HepG2 (cell line): ENCODE measurements around the gene THSD4. TPM values are rescaled to one million over a fixed set of nuclear protein-coding genes. Genes with fewer than 3 reads are reported as not detected.

Experiments
- ATAC-seq: fragments of 200-7000 bp; cut with Tn5 transposase; 3 replicates; pipeline ENCODE4 v1.9.1; 2020; ENCODE audit warnings: mild to moderate bottlenecking, moderate library complexity
- BruUV-seq: library from RNA; stranded (reverse); fragments of 400-500 nt; replicated peaks from 2 replicates; lab custom pipeline; 2021; lab: Mats Ljungman, UMichigan
- CTCF ChIA-PET: fragments of 300-600 bp; formaldehyde crosslinking; extraction: SDS; loops from one replicate; lab custom pipeline; 2021; ENCODE audit warnings: low total read pairs, inconsistent platforms, low intra/inter-chr PET ratio; lab: Yijun Ruan, JAX
- POLR2A ChIA-PET: fragments of 350-600 bp; sonication (Branson Sonifier 250); formaldehyde crosslinking; loops from one replicate; lab custom pipeline; 2020; ENCODE audit warnings: antibody characterized with exemption, inconsistent platforms; lab: Yijun Ruan, JAX
- DNase-seq: peaks from one replicate; pipeline ENCODE4 v3.0.0-alpha.2; 2015; ENCODE audit warnings: low spot score
- FAIRE-seq: peaks from 3 replicates; lab custom pipeline; 2011; peaks lifted over from hg19 to GRCh38; lab: Jason Lieb, UNC
- H2AFZ ChIP-seq: one replicate; pipeline ENCODE4 v1.6.1; 2011; ENCODE audit warnings: low read length, inconsistent platforms
- H3K27ac ChIP-seq: fragments of 300-600 bp; 3 replicates; pipeline ENCODE4 v1.8.0; 2011; ENCODE audit warnings: mixed run types, mild to moderate bottlenecking, mixed read lengths, low read length, inconsistent platforms; ENCODE audit not compliant: insufficient read depth; ENCODE audit errors: extremely low read length
- H3K27me3 ChIP-seq, 2 experiments: fragments of 200-600 bp in 1 of 2; 2 replicates in 1 of 2; 3 replicates in 1 of 2; pipeline versions ENCODE4 v1.6.0 to v1.8.0; 2011; ENCODE audit warnings: low read length in 2 of 2, mild to moderate bottlenecking in 2 of 2, moderate library complexity in 2 of 2, inconsistent platforms in 1 of 2; ENCODE audit not compliant: insufficient read depth in 2 of 2, control insufficient read depth in 1 of 2
- H3K36me3 ChIP-seq, 2 experiments: fragments of 200-600 bp in 1 of 2; replicated peaks in 1 of 2; 2 replicates in 1 of 2; 3 replicates in 1 of 2; pipeline versions ENCODE4 v1.5.1 to v1.8.0; 2011; ENCODE audit warnings: low read length in 2 of 2, inconsistent platforms in 1 of 2; ENCODE audit not compliant: insufficient read depth in 2 of 2, control insufficient read depth in 1 of 2
- H3K4me1 ChIP-seq: 2 replicates; pipeline ENCODE4 v1.5.1; 2012; ENCODE audit warnings: low read length, inconsistent platforms; ENCODE audit not compliant: insufficient read depth
- H3K4me2 ChIP-seq: 2 replicates; pipeline ENCODE4 v1.6.0; 2011; ENCODE audit warnings: low read depth, low read length, inconsistent platforms
- H3K4me3 ChIP-seq, 3 experiments: fragments of 200-600 bp in 1 of 3; sonication (generic), shearing (Covaris generic) in 1 of 3; replicated peaks in 1 of 3; 2 replicates each; pipeline ENCODE4 v1.5.1; 2011 to 2016; ENCODE audit warnings: low read length in 3 of 3, inconsistent platforms in 2 of 3, low read depth in 2 of 3, mild to moderate bottlenecking in 2 of 3, control low read depth in 1 of 3, mixed read lengths in 1 of 3; ENCODE audit not compliant: insufficient read depth in 1 of 3
- H3K79me2 ChIP-seq: one replicate; pipeline ENCODE4 v1.6.1; 2011; ENCODE audit warnings: low read length, inconsistent platforms; ENCODE audit not compliant: insufficient read depth
- H3K9ac ChIP-seq: 2 replicates; pipeline ENCODE4 v1.6.0; 2011; ENCODE audit warnings: mild to moderate bottlenecking, low read depth, low read length, inconsistent platforms; ENCODE audit not compliant: insufficient read depth
- H3K9me3 ChIP-seq: 2 replicates; pipeline ENCODE4 v1.5.1; 2012; ENCODE audit warnings: mild to moderate bottlenecking, low read length
- H4K20me1 ChIP-seq: 2 replicates; pipeline ENCODE4 v1.6.0; 2011; ENCODE audit warnings: inconsistent platforms, mild to moderate bottlenecking, low read length, moderate library complexity; ENCODE audit not compliant: insufficient read depth
- ELF3 ChIP-seq: IDR thresholded peaks from 2 replicates; pipeline ENCODE4 v1.6.1; 2016; ENCODE audit warnings: missing genetic modification reagents, missing compliant biosample characterization
- HIC2 ChIP-seq: sonication (generic); formaldehyde crosslinking; IDR thresholded peaks from 2 replicates; pipeline ENCODE4 v1.9.0; 2022; ENCODE audit warnings: low read depth, missing genetic modification reagents
- HOXA3 ChIP-seq: sonication (generic); formaldehyde crosslinking; IDR thresholded peaks from 2 replicates; pipeline ENCODE4 v1.5.0; 2020; ENCODE audit warnings: missing genetic modification reagents
- RBAK ChIP-seq: sonication (generic); formaldehyde crosslinking; IDR thresholded peaks from 2 replicates; pipeline ENCODE4 v1.5.1; 2020; ENCODE audit warnings: mild to moderate bottlenecking, missing genetic modification reagents
- SRSF1 ChIP-seq: fragments of 200-400 bp; formaldehyde crosslinking; optimal IDR thresholded peaks from 2 replicates; pipeline ENCODE3; 2017; ENCODE audit warnings: mild to moderate bottlenecking, low read depth, low read length, moderate library complexity
- THRA ChIP-seq: sonication (generic); formaldehyde crosslinking; IDR thresholded peaks from 2 replicates; pipeline ENCODE4 v1.4.0; 2020; ENCODE audit warnings: missing genetic modification reagents, borderline replicate concordance
- ZMAT5 ChIP-seq: sonication (generic); formaldehyde crosslinking; IDR thresholded peaks from 2 replicates; pipeline ENCODE4 v1.5.0; 2020; ENCODE audit warnings: mild to moderate bottlenecking, low read depth, missing genetic modification reagents, borderline replicate concordance
- ZNF136 ChIP-seq: sonication (generic); formaldehyde crosslinking; IDR thresholded peaks from 2 replicates; pipeline ENCODE4 v1.8.1; 2022; ENCODE audit warnings: low read depth, mild to moderate bottlenecking, moderate library complexity, missing genetic modification reagents
- ZNF281 ChIP-seq: sonication (generic); formaldehyde crosslinking; IDR thresholded peaks from 2 replicates; pipeline ENCODE4 v1.4.0; 2020; ENCODE audit warnings: missing genetic modification reagents, borderline replicate concordance
- ZNF616 ChIP-seq: sonication (generic); formaldehyde crosslinking; IDR thresholded peaks from 2 replicates; pipeline ENCODE4 v1.5.0; 2020; ENCODE audit warnings: low read depth, mild to moderate bottlenecking, missing genetic modification reagents
- WGBS: methylation state at CpG from one replicate; pipeline ENCODE4 v1.1.6; 2017; ENCODE audit warnings: low lambda C conversion rate; 5-methylcytosine and 5-hydroxymethylcytosine counted together
- in situ Hi-C: cut with HindIII; loops from 2 replicates; pipeline ENCODE4 v1.10.0; 2017; ENCODE audit warnings: low pct_unique_long_range_greater_than_20kb; ENCODE audit not compliant: extremely low pct_ligation_motif_present
- intact Hi-C: fragments of 100-400 bp; cut with micrococcal nuclease; formaldehyde crosslinking; loops from one replicate; pipeline ENCODE4 v1.10.0; 2022; ENCODE audit not compliant: unreplicated experiment
- polyA plus RNA-seq, 8 experiments: library from polyadenylated mRNA; depleted of rRNA in 3 of 8; stranded (reverse) in 7 of 8; unstranded in 1 of 8; fragments of >200 nt; fragmentation: Illumina TruSeq in 4 of 8; extraction: Trizol in 4 of 8; gene quantifications; 2 replicates each; pipeline versions ENCODE4 v1.2.1 to v1.2.3, GENCODE V29; 2011 to 2016; ENCODE audit warnings: low read depth in 4 of 8, missing spikeins in 1 of 8, mixed read lengths in 1 of 8; ENCODE audit not compliant: insufficient read depth in 1 of 8
- total RNA-seq, 5 experiments: library from RNA; depleted of rRNA; stranded (reverse); fragments of >200 nt; fragmentation: Illumina TruSeq; extraction: Trizol; gene quantifications; 2 replicates each; pipeline ENCODE4 v1.2.3, GENCODE V29; 2016; ENCODE audit warnings: low read depth in 1 of 5
- TF ChIP-seq, protein P1 (sequence below): sonication (generic); formaldehyde crosslinking; IDR thresholded peaks from 2 replicates; pipeline ENCODE4 v1.4.0; 2020; ENCODE audit warnings: missing genetic modification reagents, borderline replicate concordance
- TF ChIP-seq, protein P2 (sequence below): sonication (generic); formaldehyde crosslinking; IDR thresholded peaks from 2 replicates; pipeline ENCODE4 v1.5.0; 2020; ENCODE audit warnings: mild to moderate bottlenecking, missing genetic modification reagents

The THSD4 gene
- total and polyA plus RNA-seq, 2 of the 13 experiments (the other 11 are each of a cell fraction or from before 2014, with no cell fraction given) = 0.07 to 0.21 TPM

- TF ChIP-seq HIC2 (CRISPR knock-in tag) (no peak), ZNF281 (no peak), ZNF136 (CRISPR knock-in tag) (no peak), ZNF616 (CRISPR knock-in tag) (no peak), ZMAT5 (CRISPR knock-in tag) (no peak), HOXA3 (CRISPR knock-in tag) (no peak), SRSF1 (no peak), RBAK (CRISPR knock-in tag) (no peak), ELF3 (CRISPR knock-in tag) (no peak), THRA (CRISPR knock-in tag) (no peak)
- TF ChIP-seq, protein P1, sequence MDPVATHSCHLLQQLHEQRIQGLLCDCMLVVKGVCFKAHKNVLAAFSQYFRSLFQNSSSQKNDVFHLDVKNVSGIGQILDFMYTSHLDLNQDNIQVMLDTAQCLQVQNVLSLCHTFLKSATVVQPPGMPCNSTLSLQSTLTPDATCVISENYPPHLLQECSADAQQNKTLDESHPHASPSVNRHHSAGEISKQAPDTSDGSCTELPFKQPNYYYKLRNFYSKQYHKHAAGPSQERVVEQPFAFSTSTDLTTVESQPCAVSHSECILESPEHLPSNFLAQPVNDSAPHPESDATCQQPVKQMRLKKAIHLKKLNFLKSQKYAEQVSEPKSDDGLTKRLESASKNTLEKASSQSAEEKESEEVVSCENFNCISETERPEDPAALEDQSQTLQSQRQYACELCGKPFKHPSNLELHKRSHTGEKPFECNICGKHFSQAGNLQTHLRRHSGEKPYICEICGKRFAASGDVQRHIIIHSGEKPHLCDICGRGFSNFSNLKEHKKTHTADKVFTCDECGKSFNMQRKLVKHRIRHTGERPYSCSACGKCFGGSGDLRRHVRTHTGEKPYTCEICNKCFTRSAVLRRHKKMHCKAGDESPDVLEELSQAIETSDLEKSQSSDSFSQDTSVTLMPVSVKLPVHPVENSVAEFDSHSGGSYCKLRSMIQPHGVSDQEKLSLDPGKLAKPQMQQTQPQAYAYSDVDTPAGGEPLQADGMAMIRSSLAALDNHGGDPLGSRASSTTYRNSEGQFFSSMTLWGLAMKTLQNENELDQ (CRISPR knock-in tag) = no peak
- TF ChIP-seq, protein P2, sequence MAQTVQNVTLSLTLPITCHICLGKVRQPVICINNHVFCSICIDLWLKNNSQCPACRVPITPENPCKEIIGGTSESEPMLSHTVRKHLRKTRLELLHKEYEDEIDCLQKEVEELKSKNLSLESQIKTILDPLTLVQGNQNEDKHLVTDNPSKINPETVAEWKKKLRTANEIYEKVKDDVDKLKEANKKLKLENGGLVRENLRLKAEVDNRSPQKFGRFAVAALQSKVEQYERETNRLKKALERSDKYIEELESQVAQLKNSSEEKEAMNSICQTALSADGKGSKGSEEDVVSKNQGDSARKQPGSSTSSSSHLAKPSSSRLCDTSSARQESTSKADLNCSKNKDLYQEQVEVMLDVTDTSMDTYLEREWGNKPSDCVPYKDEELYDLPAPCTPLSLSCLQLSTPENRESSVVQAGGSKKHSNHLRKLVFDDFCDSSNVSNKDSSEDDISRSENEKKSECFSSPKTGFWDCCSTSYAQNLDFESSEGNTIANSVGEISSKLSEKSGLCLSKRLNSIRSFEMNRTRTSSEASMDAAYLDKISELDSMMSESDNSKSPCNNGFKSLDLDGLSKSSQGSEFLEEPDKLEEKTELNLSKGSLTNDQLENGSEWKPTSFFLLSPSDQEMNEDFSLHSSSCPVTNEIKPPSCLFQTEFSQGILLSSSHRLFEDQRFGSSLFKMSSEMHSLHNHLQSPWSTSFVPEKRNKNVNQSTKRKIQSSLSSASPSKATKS (CRISPR knock-in tag) = no peak
- ChIA-PET CTCF (interaction anchor here (2.0 kb wide), 1 partner anchor 351 kb away, joined by 12 read pairs; no protein-coding TSS in a partner anchor), POLR2A (no interaction called here)
- WGBS = 0% methylated on average over 5 of the region's 5 CpGs
- Histone ChIP-seq H3K4me3 (no peak overlapping the region), H3K9me3 (no peaks in the 10 kb centered on the region), H3K36me3 (no peaks in the 10 kb centered on the region), H2AFZ (no peak overlapping the region), H3K9ac (no peak overlapping the region), H3K4me1 (no peaks in the 10 kb centered on the region), H3K27me3 (peaks cover 9 to 21% of the 10 kb centered on the region in 2 experiments; a peak in 4 of 5 replicates), H3K27ac (no peak overlapping the region), H4K20me1 (no peaks in the 10 kb centered on the region), H3K79me2 (no peaks in the 10 kb centered on the region), H3K4me2 (no peak overlapping the region)
- BruUV-seq = no TSS peak
- no peak for ATAC-seq
- in situ Hi-C loops = loop anchor here (5.0 to 10.0 kb wide), 4 partner anchors 57 to 689 kb away; partner anchors contain the start of gene THSD4
- FAIRE-seq = no peak
- intact Hi-C loops = loop anchor here (5.0 kb wide), 1 partner anchor 357 kb away; no protein-coding TSS in a partner anchor
- DNase-seq = no peak
Observed at GRCh38 chr15:71804226-71804625, 689.0 kb downstream of the THSD4 start.
